Hepatocyte (in vitro differentiated cells): ENCODE results near the gene ALG3.

Experiments used
- CTCF ChIP-seq: fragments of 200-600 bp; sonication (generic); IDR thresholded peaks from 2 replicates; pipeline ENCODE4 v1.5.1; 2016; ENCODE audit warnings: antibody characterized with exemption, mild to moderate bottlenecking; ENCODE audit not compliant: poor library complexity
- EZH2 ChIP-seq: fragments of 200-600 bp; sonication (generic); IDR thresholded peaks from 2 replicates; pipeline ENCODE4 v1.6.1; 2016; ENCODE audit warnings: antibody characterized with exemption, mild to moderate bottlenecking, borderline replicate concordance
- EZH2phosphoT487 ChIP-seq: fragments of 200-600 bp; sonication (generic); IDR thresholded peaks from one replicate; pipeline ENCODE4 v1.6.1; 2018; ENCODE audit warnings: antibody characterized with exemption, mild to moderate bottlenecking, low read depth, moderate library complexity; ENCODE audit not compliant: unreplicated experiment, severe bottlenecking

GRCh38 chr3:184291738-184292445 is 43.1 kb upstream of the ALG3 start:
- TF ChIP-seq EZH2 (no peak), CTCF (no peak), EZH2phosphoT487 (no peak)
